Head of caudate nucleus (tissue), 42 donors: Measurements from ENCODE around the gene SURF4.

ENCODE experiments used
- DNase-seq, 42 donors: peaks; one replicate each; pipeline versions ENCODE4 v3.0.0 to v3.0.0-alpha.2; 2020 to 2021; ENCODE audit warnings: mixed read lengths in 7 of 42
- intact Hi-C: fragments of 100-400 bp; cut with DNase I; formaldehyde crosslinking; loops from one replicate; pipeline ENCODE4 v1.15.0; 2022

Gene SURF4

GRCh38 chr9:133360400-133361393, 15.2 kb downstream of the SURF4 start:
- DNase-seq, result no peak
- intact Hi-C loops, result no loop called here

GRCh38 chr9:133359399-133360175, 16.3 kb downstream of the SURF4 start:
- intact Hi-C loops, result loop anchor here (10.0 kb wide), 2 partner anchors 55 to 115 kb away; partner anchors contain the start of genes REXO4 and SLC2A6
- peak in 1 of 42 donors; percentile 24 for DNase-seq

DNA sequence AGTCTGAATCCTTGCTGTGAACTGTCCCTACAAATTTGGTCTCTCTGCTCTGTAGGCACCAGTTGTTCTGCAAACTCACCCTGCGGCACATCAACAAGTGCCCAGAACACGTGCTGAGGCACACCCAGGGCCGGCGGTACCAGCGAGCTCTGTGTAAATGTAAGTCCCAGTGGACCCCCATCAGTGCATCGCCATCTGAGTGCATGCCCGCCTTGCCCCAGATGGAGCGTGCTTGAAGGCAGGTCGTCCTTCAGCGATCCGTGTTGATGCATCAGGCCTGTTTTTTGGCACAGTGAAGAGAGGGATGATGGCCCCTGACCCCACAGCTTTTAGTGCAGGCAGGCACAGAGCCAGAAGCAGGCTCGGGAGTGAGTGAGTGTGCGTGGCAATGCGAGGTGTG, 18.2 kb downstream of the SURF4 start:
- intact Hi-C loops, result loop anchor here (10.0 kb wide), 2 partner anchors 57 to 117 kb away; partner anchors contain the start of genes REXO4 and SLC2A6
- no peak for DNase-seq

GRCh38 chr9:133356391-133357091, 19.3 kb downstream of the SURF4 start, which contains the start of the genes SURF1 and SURF2:
SURF1 (minus strand) TSS chr9:133356487; CDS start chr9:133356453, 34 bp downstream.
SURF2 (plus strand) TSS chr9:133356550; CDS start chr9:133356593, 43 bp downstream.
- intact Hi-C loops, result loop anchor here (10.0 kb wide), 2 partner anchors 58 to 118 kb away; partner anchors contain the start of genes REXO4 and SLC2A6
- DNase-seq, result peak; percentile 62 to 95 (median 90)

GRCh38 chr9:133355881-133356357, 19.9 kb downstream of the SURF4 start:
- peak in 1 of 42 donors; percentile 42 for DNase-seq
- intact Hi-C loops, result loop anchor here (10.0 kb wide), 2 partner anchors 59 to 119 kb away; partner anchors contain the start of genes REXO4 and SLC2A6

DNA sequence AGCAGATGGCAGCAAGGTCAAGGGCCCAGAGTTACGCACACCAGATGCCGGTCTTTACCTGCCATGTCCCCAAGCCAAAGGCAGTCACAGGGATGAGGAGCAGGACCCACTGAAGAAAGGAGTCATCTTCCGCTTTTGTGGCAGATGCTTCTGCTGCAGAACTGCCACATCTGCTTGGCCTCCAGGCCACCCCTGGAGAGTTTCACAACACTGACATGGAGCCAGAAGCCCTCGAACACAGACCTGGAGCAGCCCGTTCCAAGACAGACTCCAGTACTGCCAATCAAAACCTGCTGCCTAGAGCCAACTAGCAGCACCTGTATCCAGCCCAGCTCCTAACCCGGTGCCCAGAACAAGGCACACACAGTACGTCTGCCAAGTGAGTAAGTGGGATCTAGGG, 21.1 kb downstream of the SURF4 start:
- DNase-seq, result no peak
- intact Hi-C loops, result loop anchor here (10.0 kb wide), 2 partner anchors 60 to 120 kb away; partner anchors contain the start of genes REXO4 and SLC2A6

- intact Hi-C loops, result loop anchor here (10.0 kb wide), 2 partner anchors 61 to 121 kb away; partner anchors contain the start of genes REXO4 and SLC2A6
- no peak for DNase-seq
Observed at GRCh38 chr9:133353548-133353947, 22.3 kb downstream of the SURF4 start.

GRCh38 chr9:133352635-133353340, 23.1 kb downstream of the SURF4 start:
- DNase-seq, result no peak
- intact Hi-C loops, result loop anchor here (10.0 kb wide), 2 partner anchors 62 to 122 kb away; partner anchors contain the start of genes REXO4 and SLC2A6

- DNase-seq, result peak in 10 of 42 donors; percentile 11 to 62 (median 38)
- intact Hi-C loops, result loop anchor here (10.0 kb wide), 2 partner anchors 63 to 123 kb away; partner anchors contain the start of genes REXO4 and SLC2A6
Observed at GRCh38 chr9:133351908-133352634, 23.8 kb downstream of the SURF4 start.

GRCh38 chr9:133351526-133351907, 24.3 kb downstream of the SURF4 start:
- intact Hi-C loops, result loop anchor here (10.0 kb wide), 2 partner anchors 63 to 123 kb away; partner anchors contain the start of genes REXO4 and SLC2A6
- DNase-seq, result no peak

DNA sequence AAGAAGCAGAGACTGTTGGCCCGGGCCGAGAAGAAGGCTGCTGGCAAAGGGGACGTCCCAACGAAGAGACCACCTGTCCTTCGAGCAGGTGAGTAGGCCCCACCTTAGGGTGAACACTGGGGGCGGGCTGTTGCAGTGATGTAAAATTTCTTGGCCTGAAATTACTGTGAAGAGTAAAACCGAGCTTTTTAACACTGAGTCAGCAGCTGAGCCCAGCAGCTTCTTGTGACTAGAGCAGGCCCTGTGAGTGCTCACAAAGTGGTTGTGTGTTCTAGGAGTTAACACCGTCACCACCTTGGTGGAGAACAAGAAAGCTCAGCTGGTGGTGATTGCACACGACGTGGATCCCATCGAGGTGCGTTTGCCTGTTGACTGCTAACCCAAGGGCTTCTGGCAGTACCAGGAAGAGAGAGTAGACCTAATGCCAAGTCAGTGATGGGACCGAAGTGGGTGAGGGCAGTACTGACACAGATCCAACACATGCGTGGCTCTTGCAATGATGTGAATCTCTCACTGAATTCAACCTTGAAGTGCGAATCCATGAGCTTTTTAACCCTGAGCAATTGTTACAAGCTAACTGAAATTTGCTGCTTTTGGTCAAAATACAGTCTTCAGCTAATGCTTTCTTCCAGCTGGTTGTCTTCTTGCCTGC, 25.8 kb downstream of the SURF4 start:
- intact Hi-C loops, result loop anchor here (10.0 kb wide), 2 partner anchors 65 to 125 kb away; partner anchors contain the start of genes REXO4 and SLC2A6
- no peak for DNase-seq

GRCh38 chr9:133348718-133349573, 26.9 kb downstream of the SURF4 start:
- intact Hi-C loops, result no loop called here
- no peak for DNase-seq

DNA sequence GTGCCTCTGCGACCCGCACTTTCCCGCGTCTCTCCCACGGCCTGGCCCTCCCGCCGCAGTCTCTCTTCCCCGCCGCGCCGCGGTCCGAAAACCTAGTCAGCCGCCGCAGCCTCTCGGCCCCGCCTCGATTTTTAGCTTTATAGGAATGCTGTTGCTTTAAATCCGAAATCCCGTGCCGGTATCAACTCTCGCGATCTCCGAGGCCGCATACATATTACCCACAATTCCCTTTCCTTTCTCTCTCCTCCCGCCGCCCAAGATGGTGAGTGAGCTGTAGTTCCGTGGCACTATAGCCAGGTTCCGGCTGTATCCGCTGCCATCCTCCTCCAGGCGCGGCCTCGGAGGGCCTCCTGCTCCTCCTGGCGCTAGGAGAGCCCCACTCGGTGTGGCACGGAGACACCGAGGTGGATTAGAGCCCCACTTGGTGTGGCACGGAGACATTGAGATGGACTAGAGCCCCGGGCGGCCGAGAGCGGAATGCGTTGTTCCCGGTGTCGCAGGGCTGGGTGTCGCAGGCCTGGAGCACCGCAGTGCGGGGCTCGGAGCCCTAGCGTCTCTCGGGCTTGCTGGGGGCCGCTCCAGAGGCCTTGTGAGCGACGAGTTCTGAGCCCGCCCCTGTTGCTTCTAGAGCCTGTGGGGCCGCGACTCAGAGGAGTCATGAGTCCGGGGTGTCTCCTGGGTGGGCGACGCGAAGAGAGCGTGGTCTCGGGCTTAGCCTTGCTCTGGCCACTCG, 27.7 kb downstream of the SURF4 start, which contains the start of the genes MED22 and RPL7A:
Gene MED22 (minus strand): TSS at position 147 of the 733 bp plus-strand sequence. CDS start 1,469 bp downstream, outside the sequence.
Gene RPL7A (plus strand): TSS at position 234 of the 733 bp plus-strand sequence. CDS start 26 bp downstream, at position 260.
- intact Hi-C loops, result no loop called here
- DNase-seq, result peak; percentile 76 to 97 (median 92)

- intact Hi-C loops, result no loop called here
Observed at GRCh38 chr9:133347515-133347984, 28.3 kb downstream of the SURF4 start.

More at GRCh38 chr9:133347515-133347984, 28.3 kb downstream of the SURF4 start:
- peak in 6 of 42 donors; percentile 12 to 38 (median 22) for DNase-seq
